Measurements from ENCODE around the gene EMP1. TPM values are rescaled to one million over a fixed set of nuclear protein-coding genes. Genes with fewer than 3 reads are reported as not detected.
"Not testable (repeated sequence)": the region's sequence is repeated elsewhere in the genome, so short reads cannot be mapped to it uniquely, and the experiment has no call there.

Gene EMP1
- total RNA-seq, 4 donors from 2014 or later = 33.5 to 111 (median 73.6) TPM

- intact Hi-C loops (cut with DNase I; ENCODE audit: low total_unique reads) (no loop called here), in situ Hi-C loops (cut with MboI; ENCODE audit: low sequenced_read_pairs in 4 of 4) (loop anchor here in 1 of 4 donors (25.0 kb wide), 1 partner anchor 906 kb away; no protein-coding TSS in a partner anchor)
- Histone ChIP-seq H3K27ac (no peak overlapping the region), H3K4me3 (no peak overlapping the region), H3K9me3 (no peaks in the 10 kb centered on the region), H3K4me1 (peaks cover 0 to 10% of the 10 kb centered on the region in 2 donors), H3K27me3 (no peaks in the 10 kb centered on the region), H3K36me3 (no peaks in the 10 kb centered on the region)
- ATAC-seq = no peak
- TF ChIP-seq CTCF (IDR thresholded peaks at IDR 0.05 in 4 of 5, conservative IDR thresholded peaks at IDR 0.05 in 1 of 5) (no peak), POLR2A (IDR thresholded peaks at IDR 0.05) (no peak)
- no peak for DNase-seq
Observed at GRCh38 chr12:13256692-13257045, 60.1 kb downstream of the EMP1 start.

- H3K27ac ChIP-seq = no peak overlapping the region
- no peaks in the 10 kb centered on the region for H3K36me3 ChIP-seq
- H3K4me1 ChIP-seq = peaks cover 0 to 10% of the 10 kb centered on the region in 2 donors
- DNase-seq (no peak), ATAC-seq (no peak)
- in situ Hi-C loops (cut with MboI; ENCODE audit: low sequenced_read_pairs in 4 of 4) = loop anchor here in 1 of 4 donors (25.0 kb wide), 1 partner anchor 905 kb away; no protein-coding TSS in a partner anchor
- no peaks in the 10 kb centered on the region for H3K9me3 ChIP-seq
- no peak overlapping the region for H3K4me3 ChIP-seq
- no peaks in the 10 kb centered on the region for H3K27me3 ChIP-seq
- intact Hi-C loops (cut with DNase I; ENCODE audit: low total_unique reads) = no loop called here
- TF ChIP-seq POLR2A (IDR thresholded peaks at IDR 0.05) (no peak), CTCF (IDR thresholded peaks at IDR 0.05 in 4 of 5, conservative IDR thresholded peaks at IDR 0.05 in 1 of 5) (no peak)
Observed at GRCh38 chr12:13257356-13257875, 60.9 kb downstream of the EMP1 start.

GRCh38 chr12:13258197-13258596 lies 61.7 kb downstream of the EMP1 start:
- Histone ChIP-seq H3K9me3 (no peaks in the 10 kb centered on the region), H3K27me3 (no peaks in the 10 kb centered on the region), H3K27ac (no peak overlapping the region), H3K36me3 (no peaks in the 10 kb centered on the region), H3K4me1 (peaks cover 0 to 10% of the 10 kb centered on the region in 2 donors), H3K4me3 (no peak overlapping the region)
- no peak for DNase-seq
- in situ Hi-C loops (cut with MboI; ENCODE audit: low sequenced_read_pairs in 4 of 4) (loop anchor here in 1 of 4 donors (25.0 kb wide), 1 partner anchor 904 kb away; no protein-coding TSS in a partner anchor), intact Hi-C loops (cut with DNase I; ENCODE audit: low total_unique reads) (no loop called here)
- no peak for TF ChIP-seq CTCF (IDR thresholded peaks at IDR 0.05 in 4 of 5, conservative IDR thresholded peaks at IDR 0.05 in 1 of 5)
- TF ChIP-seq POLR2A (IDR thresholded peaks at IDR 0.05) = no peak
- no peak for ATAC-seq

DNA sequence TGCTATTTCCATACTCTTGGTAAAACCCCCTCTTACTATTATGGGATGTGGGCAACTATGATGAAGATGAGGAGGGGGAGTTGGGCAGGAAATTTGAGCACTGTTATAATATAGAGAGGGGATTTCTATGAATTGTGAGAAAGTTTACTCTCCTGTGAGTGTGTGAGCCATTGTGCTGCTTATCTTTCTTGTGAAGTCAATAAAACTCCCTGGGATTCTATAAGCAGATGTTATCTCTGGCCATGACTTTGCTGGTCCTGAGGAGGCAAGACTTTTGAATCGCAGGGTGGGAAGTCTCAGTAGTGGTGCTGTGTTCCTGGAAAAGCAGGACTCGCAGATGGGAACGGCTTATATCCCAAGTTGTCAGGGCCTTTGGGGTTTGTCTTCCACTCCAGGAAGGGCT lies 62.2 kb downstream of the EMP1 start:
- TF ChIP-seq POLR2A (IDR thresholded peaks at IDR 0.05) (no peak), CTCF (IDR thresholded peaks at IDR 0.05 in 4 of 5, conservative IDR thresholded peaks at IDR 0.05 in 1 of 5) (no peak)
- DNase-seq (no peak), ATAC-seq (no peak)
- no peaks in the 10 kb centered on the region for H3K36me3 ChIP-seq
- intact Hi-C loops (cut with DNase I; ENCODE audit: low total_unique reads) (no loop called here), in situ Hi-C loops (cut with MboI; ENCODE audit: low sequenced_read_pairs in 4 of 4) (loop anchor here in 1 of 4 donors (25.0 kb wide), 1 partner anchor 904 kb away; no protein-coding TSS in a partner anchor)
- peaks cover 0 to 10% of the 10 kb centered on the region in 2 donors for H3K4me1 ChIP-seq
- no peaks in the 10 kb centered on the region for H3K27me3 ChIP-seq
- no peaks in the 10 kb centered on the region for H3K9me3 ChIP-seq
- no peak overlapping the region for H3K4me3 ChIP-seq
- H3K27ac ChIP-seq = no peak overlapping the region

DNA sequence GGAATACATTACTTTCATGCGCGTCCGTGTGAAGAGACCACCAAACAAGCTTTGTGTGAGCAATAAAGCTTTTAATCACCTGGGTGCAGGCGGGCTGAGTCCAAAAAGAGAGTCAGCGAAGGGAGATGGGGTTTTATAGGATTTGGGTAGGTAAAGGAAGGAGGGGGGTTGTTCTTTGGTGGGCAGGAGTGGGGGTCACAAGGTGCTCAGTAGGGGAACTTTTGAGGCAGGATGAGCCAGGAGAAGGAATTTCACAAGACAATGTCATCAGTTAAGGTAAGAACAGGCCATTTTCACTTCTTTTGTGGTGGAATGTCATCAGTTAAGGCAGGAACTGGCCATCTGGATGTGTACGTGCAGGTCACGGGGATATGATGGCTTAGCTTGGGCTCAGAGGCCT lies 63.1 kb downstream of the EMP1 start:
- intact Hi-C loops (cut with DNase I; ENCODE audit: low total_unique reads); ATAC-seq; H3K9me3 ChIP-seq; H3K27ac ChIP-seq; DNase-seq; H3K4me3 ChIP-seq; H3K36me3 ChIP-seq; H3K27me3 ChIP-seq: not testable (repeated sequence)
- in situ Hi-C loops (cut with MboI; ENCODE audit: low sequenced_read_pairs in 4 of 4) = loop anchor here in 1 of 4 donors (25.0 kb wide), 1 partner anchor 903 kb away; no protein-coding TSS in a partner anchor
- H3K4me1 ChIP-seq = peaks cover 0 to 10% of the 10 kb centered on the region in 2 donors

DNA sequence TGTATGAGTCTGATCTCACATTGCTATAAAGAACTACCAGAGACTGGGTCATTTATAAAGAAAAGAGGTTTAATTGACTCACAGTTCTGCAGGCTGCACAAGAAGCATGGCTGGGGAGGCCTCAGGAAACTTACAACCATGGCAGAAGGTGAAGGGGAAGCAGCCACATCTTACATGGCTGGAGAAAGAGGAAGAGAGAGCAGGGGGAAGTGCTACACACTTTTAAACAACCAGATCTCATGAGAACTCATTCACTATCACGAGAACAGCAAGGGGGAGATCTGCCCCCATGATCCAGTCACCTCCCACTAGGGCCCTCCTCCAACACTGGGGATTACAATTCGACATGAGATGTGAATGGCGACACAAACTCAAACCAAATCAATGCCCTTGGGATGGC lies 71.3 kb downstream of the EMP1 start:
- intact Hi-C loops (cut with DNase I; ENCODE audit: low total_unique reads); DNase-seq; H3K9me3 ChIP-seq; H3K4me3 ChIP-seq; H3K4me1 ChIP-seq; H3K36me3 ChIP-seq; H3K27me3 ChIP-seq; H3K27ac ChIP-seq; ATAC-seq: not testable (repeated sequence)
- in situ Hi-C loops (cut with MboI; ENCODE audit: low sequenced_read_pairs in 4 of 4) = loop anchor here in 1 of 4 donors (25.0 kb wide), 1 partner anchor 894 kb away; no protein-coding TSS in a partner anchor
